BJ (cell line): ENCODE measurements around the gene PTPRM. TPM values are rescaled to one million over a fixed set of nuclear protein-coding genes. Genes with fewer than 3 reads are reported as not detected.

Experiments used
- CTCF ChIA-PET: fragments of 350-600 bp; formaldehyde crosslinking; extraction: SDS; loops from one replicate; lab custom pipeline; 2021; ENCODE audit warnings: antibody characterized with exemption, inconsistent platforms; lab: Yijun Ruan, JAX
- POLR2A ChIA-PET: fragments of 300-600 bp; sonication (Branson Sonifier 250); formaldehyde crosslinking; extraction: SDS; loops from one replicate; lab custom pipeline; 2021; ENCODE audit warnings: antibody characterized with exemption; lab: Charles Lee
- DNase-seq: peaks from one replicate; pipeline ENCODE4 v3.0.0-alpha.2; 2011; ENCODE audit warnings: low read depth
- H3K27me3 ChIP-seq: 2 replicates; pipeline ENCODE4 v1.6.0; 2011; ENCODE audit warnings: low read length; ENCODE audit not compliant: control insufficient read depth, insufficient read depth
- H3K36me3 ChIP-seq: 2 replicates; pipeline ENCODE4 v1.5.1; 2011; ENCODE audit warnings: low read length; ENCODE audit not compliant: control insufficient read depth, insufficient read depth
- H3K4me3 ChIP-seq: 2 replicates; pipeline ENCODE4 v1.5.1; 2011; ENCODE audit warnings: low read depth, mild to moderate bottlenecking, control low read depth, low read length
- polyA plus RNA-seq: library from polyadenylated mRNA; depleted of rRNA; stranded (reverse); fragments of >200 nt; gene quantifications from 2 replicates; pipeline ENCODE4 v1.2.3, GENCODE V29; 2011
- TF ChIP-seq, protein P1 (sequence below): IDR thresholded peaks from 2 replicates; pipeline ENCODE4 v1.5.1; 2011; ENCODE audit warnings: low read depth, mild to moderate bottlenecking, control low read depth, inconsistent platforms, low read length, moderate library complexity; ENCODE audit not compliant: insufficient read depth

The PTPRM gene
- polyA plus RNA-seq, 1 experiment: 149 TPM

- ChIA-PET POLR2A (no interaction called here), CTCF (no interaction called here)
- no peaks in the 10 kb centered on the region for H3K36me3 ChIP-seq
- TF ChIP-seq, protein P1, sequence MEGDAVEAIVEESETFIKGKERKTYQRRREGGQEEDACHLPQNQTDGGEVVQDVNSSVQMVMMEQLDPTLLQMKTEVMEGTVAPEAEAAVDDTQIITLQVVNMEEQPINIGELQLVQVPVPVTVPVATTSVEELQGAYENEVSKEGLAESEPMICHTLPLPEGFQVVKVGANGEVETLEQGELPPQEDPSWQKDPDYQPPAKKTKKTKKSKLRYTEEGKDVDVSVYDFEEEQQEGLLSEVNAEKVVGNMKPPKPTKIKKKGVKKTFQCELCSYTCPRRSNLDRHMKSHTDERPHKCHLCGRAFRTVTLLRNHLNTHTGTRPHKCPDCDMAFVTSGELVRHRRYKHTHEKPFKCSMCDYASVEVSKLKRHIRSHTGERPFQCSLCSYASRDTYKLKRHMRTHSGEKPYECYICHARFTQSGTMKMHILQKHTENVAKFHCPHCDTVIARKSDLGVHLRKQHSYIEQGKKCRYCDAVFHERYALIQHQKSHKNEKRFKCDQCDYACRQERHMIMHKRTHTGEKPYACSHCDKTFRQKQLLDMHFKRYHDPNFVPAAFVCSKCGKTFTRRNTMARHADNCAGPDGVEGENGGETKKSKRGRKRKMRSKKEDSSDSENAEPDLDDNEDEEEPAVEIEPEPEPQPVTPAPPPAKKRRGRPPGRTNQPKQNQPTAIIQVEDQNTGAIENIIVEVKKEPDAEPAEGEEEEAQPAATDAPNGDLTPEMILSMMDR: no peak
- no peak overlapping the region for H3K4me3 ChIP-seq
- H3K27me3 ChIP-seq: no peaks in the 10 kb centered on the region
- no peak for DNase-seq
Observed at GRCh38 chr18:7691206-7691605, 124.1 kb downstream of the PTPRM start.

DNA sequence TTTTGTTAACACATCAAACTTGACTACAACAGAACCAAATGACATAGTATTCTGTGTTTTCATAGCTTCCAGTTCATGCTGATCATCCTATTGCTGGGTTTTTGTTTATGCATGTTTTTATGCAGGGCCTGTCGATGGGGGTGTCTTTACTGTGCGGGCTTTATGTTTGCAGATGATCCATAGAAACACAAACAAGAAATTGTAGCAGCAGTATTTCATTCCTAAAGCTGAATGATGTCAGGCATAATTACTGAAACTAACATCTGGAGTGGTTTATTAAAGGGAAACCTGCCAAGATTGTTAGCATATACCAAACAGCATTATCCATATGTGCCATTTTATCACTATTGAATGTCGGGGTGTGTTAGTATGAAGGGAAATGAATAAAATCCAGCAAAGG lies 129.7 kb downstream of the PTPRM start:
- Histone ChIP-seq H3K36me3 (no peaks in the 10 kb centered on the region), H3K4me3 (no peak overlapping the region), H3K27me3 (no peaks in the 10 kb centered on the region)
- CTCF ChIA-PET: interaction anchor here (1.0 kb wide), 1 partner anchor 129 kb away, joined by 3 read pairs; the partner anchor contains the start of gene PTPRM
- POLR2A ChIA-PET: no interaction called here
- DNase-seq: no peak
- TF ChIP-seq, protein P1: no peak

- no peak for DNase-seq
- no peaks in the 10 kb centered on the region for H3K36me3 ChIP-seq
- CTCF ChIA-PET: interaction anchor here (1.0 kb wide), 1 partner anchor 130 kb away, joined by 3 read pairs; the partner anchor contains the start of gene PTPRM
- POLR2A ChIA-PET: no interaction called here
- TF ChIP-seq, protein P1: no peak
- no peaks in the 10 kb centered on the region for H3K27me3 ChIP-seq
- H3K4me3 ChIP-seq: no peak overlapping the region
Observed at GRCh38 chr18:7697306-7697705, 130.2 kb downstream of the PTPRM start.

- TF ChIP-seq, protein P1: no peak
- Histone ChIP-seq H3K36me3 (no peaks in the 10 kb centered on the region), H3K27me3 (no peaks in the 10 kb centered on the region), H3K4me3 (no peak overlapping the region)
- POLR2A ChIA-PET: no interaction called here
- DNase-seq: no peak
- CTCF ChIA-PET: interaction anchor here (1.2 kb wide), 1 partner anchor 44 kb away, joined by 3 read pairs; no protein-coding TSS in a partner anchor
Observed at GRCh38 chr18:7711495-7711894, 144.4 kb downstream of the PTPRM start.

GRCh38 chr18:7720395-7720794 lies 153.3 kb downstream of the PTPRM start:
- DNase-seq: no peak
- ChIA-PET CTCF (no interaction called here), POLR2A (no interaction called here)
- Histone ChIP-seq H3K36me3 (no peaks in the 10 kb centered on the region), H3K4me3 (no peak overlapping the region), H3K27me3 (no peaks in the 10 kb centered on the region)
- TF ChIP-seq, protein P1: no peak
